GM08714 (cell line): Measurements from ENCODE around the gene BBS12.

ENCODE experiments used
- H3K4me3 ChIP-seq: fragments of 200-500 bp; sonication (Bioruptor generic); 2 replicates; pipeline ENCODE4 v1.5.1; 2014; ENCODE audit warnings: mild to moderate bottlenecking, low read length, inconsistent platforms
- ZNF274 ChIP-seq: IDR thresholded peaks from 2 replicates; pipeline ENCODE4 v1.6.1; 2012; ENCODE audit warnings: mild to moderate bottlenecking, low read depth, low read length

The BBS12 gene

GRCh38 chr4:122732329-122733026, at the start of gene BBS12:
TSS of gene BBS12 (plus strand) at chr4:122732704. CDS start at chr4:122741893, 9,189 bp downstream.
- peak within 1 kb of the TSS; percentile 80 for H3K4me3 ChIP-seq
- TF ChIP-seq ZNF274 = no peak

GRCh38 chr4:122686691-122687090, 45.8 kb upstream of the BBS12 start:
- H3K4me3 ChIP-seq = no peak overlapping the region
- no peak for TF ChIP-seq ZNF274

DNA sequence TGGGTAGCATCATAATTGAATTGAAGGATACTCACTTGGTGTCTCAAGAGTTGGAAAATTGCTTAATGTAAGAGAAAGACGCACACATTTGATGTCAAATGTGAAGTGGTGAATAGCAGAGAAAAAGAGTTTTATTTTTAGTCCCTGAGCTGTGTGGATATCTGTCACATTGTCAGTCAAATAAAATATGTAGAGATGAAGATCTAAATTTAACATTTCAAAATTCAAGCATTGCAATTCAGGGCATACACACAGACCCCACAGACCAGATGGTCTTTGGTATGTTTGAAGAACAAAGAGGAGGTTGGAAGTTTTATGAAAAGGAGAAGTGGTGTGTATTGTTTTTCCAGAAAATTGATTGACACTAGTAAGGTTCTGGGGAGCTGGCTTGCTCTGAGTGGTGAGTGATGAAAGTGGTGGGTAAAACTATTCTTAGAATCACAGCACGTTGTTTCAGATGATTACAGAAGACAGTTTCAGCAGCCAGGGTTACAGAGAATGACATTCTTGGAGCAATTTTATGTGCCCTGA, 44.9 kb upstream of the BBS12 start:
- H3K4me3 ChIP-seq = no peak overlapping the region
- no peak for TF ChIP-seq ZNF274

- TF ChIP-seq ZNF274 = no peak
- H3K4me3 ChIP-seq = no peak overlapping the region
Observed at GRCh38 chr4:122688529-122689140, 43.9 kb upstream of the BBS12 start.

GRCh38 chr4:122689972-122690371, 42.5 kb upstream of the BBS12 start:
- no peak for TF ChIP-seq ZNF274
- no peak overlapping the region for H3K4me3 ChIP-seq

- no peak overlapping the region for H3K4me3 ChIP-seq
- no peak for TF ChIP-seq ZNF274
Observed at GRCh38 chr4:122691988-122692387, 40.5 kb upstream of the BBS12 start.

DNA sequence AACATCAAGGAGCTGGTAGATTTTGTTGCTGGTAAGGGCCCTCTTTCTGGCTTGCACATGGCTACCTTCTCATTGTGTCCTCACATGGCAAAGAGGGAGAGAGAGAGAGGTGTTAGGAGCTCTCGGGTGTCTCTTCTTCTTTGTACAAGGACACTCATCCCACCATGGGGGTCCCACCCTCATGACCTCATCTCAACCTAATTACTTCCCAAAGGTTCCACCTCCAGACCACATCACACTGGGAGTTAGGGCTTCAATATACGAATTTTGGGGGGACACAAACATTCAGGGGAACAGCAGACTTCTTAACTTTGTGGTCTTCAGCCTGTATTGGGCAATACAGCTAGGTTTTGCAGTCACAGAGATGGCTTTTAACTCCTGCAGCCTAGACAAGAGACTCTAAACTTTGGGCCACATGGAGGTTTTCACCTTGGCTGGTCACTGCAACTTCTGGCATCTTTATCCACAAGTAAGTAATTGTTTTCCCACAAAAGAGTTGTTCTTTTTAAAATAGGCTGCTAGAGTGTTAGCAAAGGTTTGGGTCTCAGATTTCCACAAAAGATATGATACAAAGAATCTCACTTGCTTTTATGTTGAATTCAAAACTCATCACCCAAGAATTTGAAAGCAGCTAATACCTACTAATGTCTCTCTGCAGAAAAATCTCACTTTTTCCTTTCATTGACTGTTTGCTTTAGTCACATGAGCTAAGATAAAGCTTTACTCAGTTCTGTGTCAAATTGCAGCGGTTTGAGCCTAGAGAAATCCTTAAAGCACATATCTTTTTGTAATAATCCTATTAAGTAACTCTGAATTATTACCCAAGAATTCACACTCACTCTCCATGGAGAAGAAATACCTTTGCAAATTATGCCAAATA, 39.6 kb upstream of the BBS12 start:
- no peak for TF ChIP-seq ZNF274
- no peak overlapping the region for H3K4me3 ChIP-seq

DNA sequence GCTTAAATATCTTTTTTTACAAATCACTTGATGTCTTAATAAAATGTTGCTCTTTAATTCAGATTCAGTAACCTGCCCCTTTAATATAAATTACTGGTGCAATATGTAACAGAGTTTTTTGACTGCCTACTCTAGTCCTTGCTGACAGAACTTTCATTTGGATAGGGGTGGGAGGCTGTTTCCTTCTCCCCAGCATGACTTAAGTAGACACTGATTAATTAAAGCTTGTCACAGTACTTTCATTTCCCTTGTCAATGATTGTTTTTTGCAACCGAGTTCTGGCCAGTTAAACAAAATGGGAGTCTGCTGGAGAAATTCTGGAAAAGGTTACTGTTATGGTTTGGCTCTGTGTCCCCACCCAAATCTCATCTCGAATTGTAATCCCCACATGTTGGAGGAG, 37.3 kb upstream of the BBS12 start:
- no peak for TF ChIP-seq ZNF274
- no peak overlapping the region for H3K4me3 ChIP-seq

GRCh38 chr4:122700178-122700725, 32.3 kb upstream of the BBS12 start:
- H3K4me3 ChIP-seq = no peak overlapping the region
- no peak for TF ChIP-seq ZNF274

DNA sequence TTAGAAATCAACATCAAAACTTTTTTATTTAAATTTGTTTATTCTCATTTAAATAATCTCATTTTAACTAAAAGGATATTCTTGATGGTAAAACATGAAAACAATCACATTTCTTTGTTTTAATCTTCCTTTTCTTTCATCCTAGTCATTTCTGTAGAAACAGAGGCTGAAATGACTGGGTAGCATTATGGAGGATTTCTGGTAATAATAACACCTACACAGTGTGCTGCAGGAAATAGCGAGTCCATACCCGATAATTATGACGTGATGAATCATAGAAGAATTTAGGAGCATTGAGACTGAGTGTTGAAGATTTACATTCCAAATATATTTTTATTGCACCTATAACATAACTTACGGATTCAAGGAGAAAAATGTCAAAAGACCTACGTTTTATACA, 31.4 kb upstream of the BBS12 start:
- no peak for TF ChIP-seq ZNF274

GRCh38 chr4:122701965-122702364, 30.5 kb upstream of the BBS12 start:
- TF ChIP-seq ZNF274 = no peak
- no peak overlapping the region for H3K4me3 ChIP-seq

More for the DNA sequence above, 31.4 kb upstream of the BBS12 start:
- H3K4me3 ChIP-seq = no peak overlapping the region

GRCh38 chr4:122702939-122703338, 29.6 kb upstream of the BBS12 start:
- H3K4me3 ChIP-seq = no peak overlapping the region
- no peak for TF ChIP-seq ZNF274

- TF ChIP-seq ZNF274 = no peak
- no peak overlapping the region for H3K4me3 ChIP-seq
Observed at GRCh38 chr4:122703868-122704267, 28.6 kb upstream of the BBS12 start.

DNA sequence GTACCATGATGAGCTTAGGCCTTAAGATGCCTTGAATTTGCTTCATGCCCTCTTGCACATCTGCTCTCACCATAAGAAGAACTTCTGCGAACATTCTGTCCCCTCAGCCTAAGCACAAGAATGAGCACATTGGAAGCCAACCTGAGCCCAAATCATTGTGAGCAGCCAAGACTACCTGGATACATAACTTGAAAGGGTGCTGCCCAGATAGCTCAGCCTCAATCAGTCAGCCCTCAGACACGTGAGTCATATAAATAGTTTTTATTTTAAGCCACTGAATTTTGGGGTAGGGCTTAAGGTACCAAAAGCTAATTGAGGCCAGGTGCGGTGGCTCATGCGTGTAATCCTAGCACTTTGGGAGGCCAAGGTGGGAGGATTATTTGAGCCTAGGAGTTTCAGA, 27.5 kb upstream of the BBS12 start:
- TF ChIP-seq ZNF274 = no peak
- H3K4me3 ChIP-seq = no peak overlapping the region

DNA sequence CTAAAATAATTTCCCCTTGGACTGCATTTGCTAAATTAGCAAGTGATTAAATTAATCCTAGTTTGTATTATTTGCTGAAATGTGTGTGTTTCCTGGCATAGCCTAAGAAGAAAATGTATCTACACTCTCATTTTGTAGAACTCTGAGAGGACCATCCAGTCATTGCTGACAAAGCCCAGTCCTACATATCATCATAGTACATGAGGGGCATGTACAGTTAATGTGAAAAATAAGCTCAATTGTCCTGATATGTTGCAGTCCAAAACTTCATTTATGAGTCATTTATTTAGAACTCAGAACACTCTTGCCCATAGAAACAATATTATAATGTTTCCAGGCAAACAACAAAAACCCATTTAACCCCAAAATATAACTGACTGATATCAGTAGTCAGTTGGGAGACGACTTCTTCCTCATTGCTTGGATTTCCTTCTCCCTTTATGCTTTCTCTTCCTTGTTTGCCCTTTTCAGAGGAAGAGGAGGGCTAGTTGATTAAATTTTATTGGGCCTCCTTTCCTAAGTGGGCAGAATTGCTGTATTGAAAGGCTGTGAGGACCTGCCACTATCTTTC, 26.9 kb upstream of the BBS12 start:
- TF ChIP-seq ZNF274 = no peak
- no peak overlapping the region for H3K4me3 ChIP-seq
